Activated CD4-positive, alpha-beta T cell treated with anti-CD3 and anti-CD28 coated beads, Interleukin-2, amount 50 U/mL, for 4 hours (primary cell): ENCODE data around the gene MAPK7.
A peak's percentile ranks its signal among the peaks of the same experiment; 100 is the strongest.

Experiments
- DNase-seq, 2 experiments: peaks; one replicate each; pipeline ENCODE4 v3.0.0-alpha.2; 2020

Gene MAPK7

DNA sequence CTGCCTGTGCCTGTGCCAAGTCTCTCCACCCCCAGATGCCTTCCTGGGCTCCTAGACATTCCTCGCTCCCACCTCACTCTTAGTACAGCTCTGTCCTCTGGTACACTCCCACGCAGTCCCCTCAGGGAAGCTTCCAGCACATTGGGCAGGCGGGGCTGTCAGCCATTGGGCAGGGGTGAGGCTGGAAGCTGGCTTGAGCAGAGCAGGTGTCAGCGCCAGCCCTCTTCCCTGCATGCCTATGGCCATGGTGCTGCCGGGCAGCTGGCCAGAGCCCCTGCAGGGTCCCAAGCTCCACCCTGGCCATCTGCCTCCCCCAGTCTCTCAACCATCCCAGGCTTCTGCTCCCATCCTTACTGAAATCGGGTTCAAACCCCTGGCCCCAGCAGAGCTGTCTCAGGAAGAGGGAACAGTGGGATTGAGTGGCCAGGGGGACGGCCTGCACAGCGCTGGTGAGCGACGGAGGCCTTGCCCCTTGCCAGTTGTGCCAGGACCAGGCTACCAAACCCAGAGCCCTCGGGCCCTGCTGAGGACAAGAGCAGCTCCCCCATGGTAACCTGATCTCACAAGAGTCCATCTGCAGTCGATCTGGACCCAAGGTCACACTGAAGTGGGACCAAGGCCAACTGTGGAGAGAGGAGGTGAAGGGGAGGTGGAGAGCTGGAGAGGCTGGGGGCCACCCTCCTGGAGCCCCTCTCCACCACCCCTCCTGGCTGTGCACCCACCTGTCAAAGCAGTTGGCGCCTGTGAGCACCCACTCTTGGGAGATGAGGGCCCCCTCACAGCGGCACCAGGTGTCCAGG lies 13.4 kb upstream of the MAPK7 start:
- no peak for DNase-seq

GRCh38 chr17:19365499-19365817 lies 12.8 kb upstream of the MAPK7 start:
- DNase-seq: no peak

GRCh38 chr17:19365833-19366636 lies 12.3 kb upstream of the MAPK7 start:
- DNase-seq: no peak

- no peak for DNase-seq
Observed at GRCh38 chr17:19366637-19366972, 11.7 kb upstream of the MAPK7 start.

GRCh38 chr17:19368229-19368628 lies 10.1 kb upstream of the MAPK7 start:
- no peak for DNase-seq

- DNase-seq: no peak
Observed at GRCh38 chr17:19369107-19369778, 9.1 kb upstream of the MAPK7 start.

GRCh38 chr17:19369846-19370492 lies 8.3 kb upstream of the MAPK7 start:
- no peak for DNase-seq

- DNase-seq: no peak
Observed at GRCh38 chr17:19370493-19370960, 7.8 kb upstream of the MAPK7 start.

DNA sequence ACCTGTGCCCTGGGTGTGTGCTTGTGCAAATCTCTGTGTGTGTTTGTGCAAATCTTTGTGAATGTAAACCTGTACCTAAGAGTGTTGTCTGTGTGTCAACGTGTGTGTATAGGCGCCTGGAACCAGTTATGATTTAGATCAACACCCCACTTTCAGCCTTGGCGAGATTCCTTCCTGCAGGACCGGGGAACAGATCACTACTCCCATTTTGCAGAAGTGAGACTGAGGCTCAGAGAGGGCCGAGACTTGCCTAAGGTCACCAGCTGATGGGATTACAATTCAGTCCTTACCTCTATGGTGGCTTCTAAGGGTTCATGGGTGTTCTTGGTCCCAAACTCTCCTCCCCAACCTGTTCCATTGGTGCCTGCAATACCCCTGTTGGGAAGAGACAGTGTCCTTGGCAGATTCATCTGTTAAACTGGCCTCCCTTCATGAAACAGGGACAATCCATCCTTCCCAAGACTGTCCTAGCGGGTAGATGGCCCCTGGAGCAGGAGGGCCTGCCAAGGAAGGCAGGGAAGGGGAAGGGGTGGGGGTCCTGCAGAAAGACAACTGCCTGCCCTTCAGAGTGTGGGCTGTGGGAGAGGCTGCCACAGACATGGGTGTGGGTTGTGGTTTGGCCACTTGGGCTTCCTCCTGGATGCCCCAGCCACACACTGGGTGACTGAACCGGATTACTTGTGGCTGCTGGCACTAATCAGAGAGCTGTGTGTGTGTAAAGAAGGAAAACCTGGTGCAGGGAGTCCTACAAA lies 6.9 kb upstream of the MAPK7 start:
- no peak for DNase-seq

- no peak for DNase-seq
Observed at GRCh38 chr17:19372011-19372370, 6.3 kb upstream of the MAPK7 start.

DNA sequence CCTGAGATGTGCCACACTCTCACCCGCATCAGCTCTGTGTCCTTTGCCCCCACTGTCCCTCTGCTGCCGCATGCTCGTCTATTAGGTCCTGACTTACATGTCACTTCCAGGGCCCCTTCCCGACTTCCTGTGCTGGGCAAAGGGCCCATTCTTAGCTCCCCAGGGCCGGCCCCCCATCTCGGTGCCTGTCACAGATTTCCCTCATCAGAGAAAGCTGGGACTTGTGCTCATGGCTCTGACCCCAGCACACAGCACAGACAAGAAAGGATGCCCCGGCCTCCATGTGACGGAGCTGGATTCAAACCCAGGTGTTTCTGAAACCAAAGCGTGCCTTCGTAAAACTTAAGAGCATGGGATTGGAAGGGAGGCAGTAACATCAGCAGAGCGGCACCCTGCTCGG lies 5.9 kb upstream of the MAPK7 start:
- no peak for DNase-seq

GRCh38 chr17:19372866-19373504 lies 5.3 kb upstream of the MAPK7 start:
- DNase-seq: no peak

GRCh38 chr17:19374136-19374535 lies 4.2 kb upstream of the MAPK7 start:
- no peak for DNase-seq

DNA sequence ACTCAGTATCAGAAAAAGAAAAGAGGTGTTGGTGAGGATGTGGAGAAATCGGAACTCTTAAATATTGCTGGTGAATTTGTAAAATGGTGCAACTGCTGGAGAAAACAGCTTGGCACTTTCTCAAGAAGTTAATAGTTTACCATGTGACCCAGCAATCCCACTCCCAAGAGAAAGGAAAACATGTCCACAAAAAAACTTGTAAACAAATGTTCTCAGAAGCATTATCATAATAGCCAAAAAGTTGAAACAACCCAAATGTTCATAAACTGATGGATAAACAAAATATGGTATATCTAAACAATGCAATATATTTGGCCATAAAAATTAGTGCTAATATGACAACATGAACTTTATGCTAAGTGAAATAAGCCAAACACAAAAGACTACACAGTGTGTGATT lies 2.6 kb upstream of the MAPK7 start:
- DNase-seq: no peak

GRCh38 chr17:19376811-19377210 lies 1.5 kb upstream of the MAPK7 start:
- DNase-seq: no peak

- peak; percentile 83 to 87 for DNase-seq
Observed at GRCh38 chr17:19377602-19378415, 489 bp upstream of the MAPK7 start.

- no peak for DNase-seq
Observed at GRCh38 chr17:19379361-19380065, 1.2 kb downstream of the MAPK7 start.

- no peak for DNase-seq
Observed at GRCh38 chr17:19380481-19381301, 2.4 kb downstream of the MAPK7 start.

GRCh38 chr17:19381361-19381740 lies 3.1 kb downstream of the MAPK7 start:
- no peak for DNase-seq
